ENCODE data around the gene GNAQ. TPM values are rescaled to one million over a fixed set of nuclear protein-coding genes. Genes with fewer than 3 reads are reported as not detected.
"Not testable (repeated sequence)": the region's sequence is repeated elsewhere in the genome, so short reads cannot be mapped to it uniquely, and the experiment has no call there.

The GNAQ gene
- total RNA-seq, 1 experiment from 2014 or later, result 55.5 TPM

GRCh38 chr9:77725046-77725694 is 306.4 kb downstream of the GNAQ start:
- Mint-ChIP-seq H3K27me3 (ENCODE audit: low read depth) (no peaks in the 10 kb centered on the region), H3K36me3 (peaks cover 41% of the 10 kb centered on the region), H3K4me1 (peaks cover 28% of the 10 kb centered on the region), H3K27ac (peak overlapping the region; percentile 19; the same call in 1 of the 2 replicates), H3K4me3 (no peak overlapping the region), H3K9me3 (peaks cover 13% of the 10 kb centered on the region)
- POLR2A ChIA-PET, result no interaction called here
- TF ChIP-seq ZNF512 (CRISPR knock-in tag; IDR thresholded peaks at IDR 0.05; ENCODE audit: borderline replicate concordance) (no peak), E2F5 (CRISPR knock-in tag; IDR thresholded peaks at IDR 0.05) (no peak), PRRX2 (CRISPR knock-in tag; IDR thresholded peaks at IDR 0.05) (no peak), ZNF671 (CRISPR knock-in tag; IDR thresholded peaks at IDR 0.05) (no peak)
- TF ChIP-seq, protein P1, sequence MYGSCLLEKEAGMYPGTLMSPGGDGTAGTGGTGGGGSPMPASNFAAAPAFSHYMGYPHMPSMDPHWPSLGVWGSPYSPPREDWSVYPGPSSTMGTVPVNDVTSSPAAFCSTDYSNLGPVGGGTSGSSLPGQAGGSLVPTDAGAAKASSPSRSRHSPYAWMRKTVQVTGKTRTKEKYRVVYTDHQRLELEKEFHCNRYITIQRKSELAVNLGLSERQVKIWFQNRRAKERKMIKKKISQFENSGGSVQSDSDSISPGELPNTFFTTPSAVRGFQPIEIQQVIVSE (CRISPR knock-in tag; IDR thresholded peaks at IDR 0.05; ENCODE audit: borderline replicate concordance), result no peak
- TF ChIP-seq, protein P2, sequence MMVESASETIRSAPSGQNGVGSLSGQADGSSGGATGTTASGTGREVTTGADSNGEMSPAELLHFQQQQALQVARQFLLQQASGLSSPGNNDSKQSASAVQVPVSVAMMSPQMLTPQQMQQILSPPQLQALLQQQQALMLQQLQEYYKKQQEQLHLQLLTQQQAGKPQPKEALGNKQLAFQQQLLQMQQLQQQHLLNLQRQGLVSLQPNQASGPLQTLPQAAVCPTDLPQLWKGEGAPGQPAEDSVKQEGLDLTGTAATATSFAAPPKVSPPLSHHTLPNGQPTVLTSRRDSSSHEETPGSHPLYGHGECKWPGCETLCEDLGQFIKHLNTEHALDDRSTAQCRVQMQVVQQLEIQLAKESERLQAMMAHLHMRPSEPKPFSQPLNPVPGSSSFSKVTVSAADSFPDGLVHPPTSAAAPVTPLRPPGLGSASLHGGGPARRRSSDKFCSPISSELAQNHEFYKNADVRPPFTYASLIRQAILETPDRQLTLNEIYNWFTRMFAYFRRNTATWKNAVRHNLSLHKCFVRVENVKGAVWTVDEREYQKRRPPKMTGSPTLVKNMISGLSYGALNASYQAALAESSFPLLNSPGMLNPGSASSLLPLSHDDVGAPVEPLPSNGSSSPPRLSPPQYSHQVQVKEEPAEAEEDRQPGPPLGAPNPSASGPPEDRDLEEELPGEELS (CRISPR knock-in tag; IDR thresholded peaks at IDR 0.05), result no peak
- ATAC-seq, result no peak
- CTCF ChIA-PET, result no interaction called here
- no peak for DNase-seq (ENCODE audit: low spot score)

- CTCF ChIA-PET; H3K27ac Mint-ChIP-seq; ATAC-seq; H3K27me3 Mint-ChIP-seq (ENCODE audit: low read depth); DNase-seq (ENCODE audit: low spot score); POLR2A ChIA-PET; H3K4me3 Mint-ChIP-seq: not testable (repeated sequence)
- peaks cover 13% of the 10 kb centered on the region for H3K9me3 Mint-ChIP-seq
- peaks cover 26% of the 10 kb centered on the region for H3K36me3 Mint-ChIP-seq
- H3K4me1 Mint-ChIP-seq, result peaks cover 61% of the 10 kb centered on the region
Measured at GRCh38 chr9:77721156-77721555, 310.5 kb downstream of the GNAQ start.

DNA sequence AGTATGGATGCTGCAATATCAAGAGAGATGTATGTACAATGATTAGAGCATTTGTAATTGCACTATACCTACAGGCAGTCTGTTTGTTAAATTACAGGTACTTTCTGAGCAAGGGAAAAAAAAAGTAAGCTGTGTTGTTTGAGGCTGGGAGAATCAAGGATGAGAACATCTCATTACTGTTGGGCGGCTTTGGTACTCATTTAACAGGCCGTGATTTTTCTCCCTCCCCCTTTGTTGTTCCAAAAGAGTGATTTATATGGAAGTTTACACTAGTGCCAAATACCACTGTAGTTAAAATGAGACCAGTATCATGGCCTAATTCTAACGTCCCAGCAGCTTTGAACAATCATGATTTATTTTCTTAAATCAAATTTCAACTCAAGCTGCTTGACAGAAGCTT is 312.3 kb downstream of the GNAQ start:
- ChIA-PET POLR2A (no interaction called here), CTCF (interaction anchor here (0.9 to 1.2 kb wide), 2 partner anchors 32 to 286 kb away, joined by 4 to 5 read pairs; no protein-coding TSS in a partner anchor)
- DNase-seq (ENCODE audit: low spot score) (no peak), ATAC-seq (no peak)
- Mint-ChIP-seq H3K4me1 (peaks cover 71% of the 10 kb centered on the region), H3K9me3 (peaks cover 11% of the 10 kb centered on the region), H3K27ac (peak overlapping the region; percentile 21; the same call in 1 of the 2 replicates), H3K4me3 (no peak overlapping the region), H3K27me3 (ENCODE audit: low read depth) (no peaks in the 10 kb centered on the region), H3K36me3 (peaks cover 16% of the 10 kb centered on the region)
- no peak for TF ChIP-seq EMX1 (CRISPR knock-in tag; IDR thresholded peaks at IDR 0.05)
- no peak for TF ChIP-seq ZNF423 (CRISPR knock-in tag; IDR thresholded peaks at IDR 0.05)
- no peak for TF ChIP-seq PRRX2 (CRISPR knock-in tag; IDR thresholded peaks at IDR 0.05)
- TF ChIP-seq RELA (CRISPR knock-in tag; IDR thresholded peaks at IDR 0.05; ENCODE audit: borderline replicate concordance), result no peak
- no peak for TF ChIP-seq USF1 (CRISPR knock-in tag; IDR thresholded peaks at IDR 0.05)
- TF ChIP-seq OVOL2 (CRISPR knock-in tag; IDR thresholded peaks at IDR 0.05; ENCODE audit: borderline replicate concordance), result no peak
- no peak for TF ChIP-seq ETV6 (CRISPR knock-in tag; IDR thresholded peaks at IDR 0.05)
- TF ChIP-seq, protein P3, sequence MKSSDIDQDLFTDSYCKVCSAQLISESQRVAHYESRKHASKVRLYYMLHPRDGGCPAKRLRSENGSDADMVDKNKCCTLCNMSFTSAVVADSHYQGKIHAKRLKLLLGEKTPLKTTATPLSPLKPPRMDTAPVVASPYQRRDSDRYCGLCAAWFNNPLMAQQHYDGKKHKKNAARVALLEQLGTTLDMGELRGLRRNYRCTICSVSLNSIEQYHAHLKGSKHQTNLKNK (CRISPR knock-in tag; IDR thresholded peaks at IDR 0.05), result no peak
- no peak for TF ChIP-seq ZNF232 (CRISPR knock-in tag; IDR thresholded peaks at IDR 0.05)
- TF ChIP-seq MXD4 (CRISPR knock-in tag; IDR thresholded peaks at IDR 0.05; ENCODE audit: borderline replicate concordance), result no peak
- TF ChIP-seq, protein P4, sequence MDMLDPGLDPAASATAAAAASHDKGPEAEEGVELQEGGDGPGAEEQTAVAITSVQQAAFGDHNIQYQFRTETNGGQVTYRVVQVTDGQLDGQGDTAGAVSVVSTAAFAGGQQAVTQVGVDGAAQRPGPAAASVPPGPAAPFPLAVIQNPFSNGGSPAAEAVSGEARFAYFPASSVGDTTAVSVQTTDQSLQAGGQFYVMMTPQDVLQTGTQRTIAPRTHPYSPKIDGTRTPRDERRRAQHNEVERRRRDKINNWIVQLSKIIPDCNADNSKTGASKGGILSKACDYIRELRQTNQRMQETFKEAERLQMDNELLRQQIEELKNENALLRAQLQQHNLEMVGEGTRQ (CRISPR knock-in tag; IDR thresholded peaks at IDR 0.05), result no peak
- TF ChIP-seq ZNF263 (CRISPR knock-in tag; IDR thresholded peaks at IDR 0.05; ENCODE audit: low read depth), result no peak
- TF ChIP-seq ATF3 (CRISPR knock-in tag; conservative IDR thresholded peaks at IDR 0.05), result no peak
- no peak for TF ChIP-seq KAT7 (CRISPR knock-in tag; IDR thresholded peaks at IDR 0.05; ENCODE audit: borderline replicate concordance)
- TF ChIP-seq SMAD4 (CRISPR knock-in tag; IDR thresholded peaks at IDR 0.05), result no peak

Data from WTC11 (cell line).